Endodermal cell (in vitro differentiated cells): ENCODE data around the gene CES2. TPM values are rescaled to one million over a fixed set of nuclear protein-coding genes. Genes with fewer than 3 reads are reported as not detected.
"Not testable (repeated sequence)": the region's sequence is repeated elsewhere in the genome, so short reads cannot be mapped to it uniquely, and the experiment has no call there.

Source experiments
- DNase-seq: peaks from one replicate; pipeline ENCODE4 v3.0.0-alpha.2; 2017
- H3K27ac ChIP-seq: 2 replicates; pipeline ENCODE4 v1.5.1; 2013; ENCODE audit warnings: mild to moderate bottlenecking, low read depth, low read length, moderate library complexity
- H3K27me3 ChIP-seq: 2 replicates; pipeline ENCODE4 v1.6.1; 2013; ENCODE audit warnings: mild to moderate bottlenecking, low read length, moderate library complexity; ENCODE audit not compliant: insufficient read depth, control insufficient read depth, poor library complexity, severe bottlenecking
- H3K36me3 ChIP-seq: 2 replicates; pipeline ENCODE4 v1.7.0; 2013; ENCODE audit warnings: mild to moderate bottlenecking, low read length, moderate library complexity; ENCODE audit not compliant: control insufficient read depth, insufficient read depth
- H3K4me1 ChIP-seq: one replicate; pipeline ENCODE4 v1.7.0; 2013; ENCODE audit warnings: low read length; ENCODE audit not compliant: control insufficient read depth, insufficient read depth
- H3K4me3 ChIP-seq: 2 replicates; pipeline ENCODE4 v1.5.1; 2013; ENCODE audit warnings: mild to moderate bottlenecking, low read length, moderate library complexity
- H3K9ac ChIP-seq: 2 replicates; pipeline ENCODE4 v1.6.1; 2013; ENCODE audit warnings: mild to moderate bottlenecking, low read length, moderate library complexity; ENCODE audit not compliant: poor library complexity, severe bottlenecking; ENCODE audit errors: extremely low read depth
- H3K9me3 ChIP-seq: 2 replicates; pipeline ENCODE4 v1.6.1; 2013; ENCODE audit warnings: mild to moderate bottlenecking, low read length, moderate library complexity; ENCODE audit not compliant: control insufficient read depth
- H3K27ac Mint-ChIP-seq: 2 replicates; pipeline ENCODE4 v1.8.0; 2020; ENCODE audit warnings: mixed read lengths
- H3K27me3 Mint-ChIP-seq: 2 replicates; pipeline ENCODE4 v1.8.0; 2021; ENCODE audit warnings: mild to moderate bottlenecking, mixed read lengths; ENCODE audit not compliant: insufficient read depth
- H3K36me3 Mint-ChIP-seq: 2 replicates; pipeline ENCODE4 v1.8.0; 2020; ENCODE audit warnings: low read depth, mixed read lengths
- H3K4me1 Mint-ChIP-seq: 2 replicates; pipeline ENCODE4 v1.8.0; 2020; ENCODE audit warnings: mixed read lengths
- H3K4me3 Mint-ChIP-seq: 2 replicates; pipeline ENCODE4 v1.8.0; 2020; ENCODE audit warnings: mild to moderate bottlenecking, moderate library complexity, mixed read lengths
- H3K9me3 Mint-ChIP-seq: 2 replicates; pipeline ENCODE4 v1.8.0; 2020; ENCODE audit warnings: mild to moderate bottlenecking, mixed read lengths
- CTCF ChIP-seq: fragments of 200-600 bp; sonication (generic); conservative IDR thresholded peaks from 2 replicates; pipeline ENCODE4 v1.5.0; 2021; ENCODE audit warnings: antibody characterized with exemption, mild to moderate bottlenecking
- WGBS, 2 experiments: methylation state at CpG; one replicate each; pipeline versions ENCODE4 v1.1.5 to v1.1.7; 2013; ENCODE audit warnings: missing lambda C conversion rate in 2 of 2, mixed read lengths in 1 of 2; ENCODE audit not compliant: insufficient coverage in 1 of 2, insufficient read length in 1 of 2; 5-methylcytosine and 5-hydroxymethylcytosine counted together
- total RNA-seq, 2 donors: library from RNA; stranded (reverse); fragmentation: NEBNext Ultra II Directional in 1 of 2; extraction: Animal tissue kit (Norgen Biotek cat#: 25700) in 1 of 2; gene quantifications; 2 replicates in 1 of 2; 3 replicates in 1 of 2; pipeline ENCODE4 v1.2.1, GENCODE V29; 2021

Gene CES2
- total RNA-seq, 2 donors from 2014 or later: 28.7 to 36.8 TPM

GRCh38 chr16:66973716-66974115 is 38.4 kb downstream of the CES2 start:
- no peak for TF ChIP-seq CTCF
- Histone ChIP-seq H3K36me3 (no peaks in the 10 kb centered on the region), H3K27me3 (no peaks in the 10 kb centered on the region), H3K27ac (no peak overlapping the region), H3K4me1 (no peaks in the 10 kb centered on the region), H3K4me3 (no peak overlapping the region), H3K9ac (no peak overlapping the region), H3K9me3 (no peaks in the 10 kb centered on the region)
- H3K36me3 Mint-ChIP-seq: no peaks in the 10 kb centered on the region
- no peak overlapping the region for H3K4me3 Mint-ChIP-seq
- peaks cover 9% of the 10 kb centered on the region for H3K9me3 Mint-ChIP-seq
- no peaks in the 10 kb centered on the region for H3K4me1 Mint-ChIP-seq
- H3K27me3 Mint-ChIP-seq: peaks cover 1% of the 10 kb centered on the region
- no peak overlapping the region for H3K27ac Mint-ChIP-seq
- no peak for DNase-seq
- WGBS, 2 experiments: 84 to 94% methylated on average over 6 of the region's 6 CpGs

DNA sequence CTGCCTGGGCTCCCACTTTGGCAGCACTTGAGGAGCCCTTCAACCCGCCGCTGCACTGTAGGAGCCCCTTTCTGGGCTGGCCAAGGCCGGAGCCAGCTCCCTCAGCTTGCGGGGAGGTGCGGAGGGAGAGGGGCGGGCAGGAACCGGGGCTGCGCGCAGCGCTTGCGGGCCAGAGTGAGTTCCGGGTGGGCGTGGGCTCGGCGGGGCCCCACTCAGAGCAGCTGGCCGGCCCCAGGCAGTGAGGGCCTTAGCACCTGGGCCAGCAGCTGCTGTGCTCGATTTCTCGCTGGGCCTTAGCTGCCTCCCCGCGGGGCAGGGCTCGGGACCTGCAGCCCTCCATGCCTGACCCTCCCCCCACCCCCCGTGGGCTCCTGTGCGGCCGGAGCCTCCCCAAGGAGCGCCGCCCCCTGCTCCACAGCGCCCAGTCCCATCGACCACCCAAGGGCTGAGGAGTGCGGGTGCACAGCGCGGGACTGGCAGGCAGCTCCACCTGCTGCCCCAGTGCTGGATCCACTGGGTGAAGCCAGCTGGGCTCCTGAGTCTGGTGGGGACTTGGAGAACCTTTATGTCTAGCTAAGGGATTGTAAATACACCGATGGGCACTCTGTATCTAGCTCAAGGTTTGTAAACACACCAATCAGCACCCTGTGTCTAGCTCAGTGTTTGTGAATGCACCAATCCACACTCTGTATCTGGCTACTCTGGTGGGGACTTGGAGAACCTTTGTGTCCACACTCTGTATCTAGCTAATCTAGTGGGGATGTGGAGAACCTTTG is 39.0 kb downstream of the CES2 start:
- not testable (repeated sequence) for H3K36me3 ChIP-seq, H3K9ac ChIP-seq, H3K27me3 ChIP-seq, H3K27ac ChIP-seq, H3K36me3 Mint-ChIP-seq, H3K4me1 Mint-ChIP-seq, H3K9me3 ChIP-seq, H3K9me3 Mint-ChIP-seq, H3K4me3 Mint-ChIP-seq, DNase-seq, H3K27me3 Mint-ChIP-seq, H3K4me3 ChIP-seq, H3K27ac Mint-ChIP-seq, H3K4me1 ChIP-seq
- WGBS, 2 experiments: 96 to 97% methylated on average over 12 to 31 of the region's 32 CpGs

DNA sequence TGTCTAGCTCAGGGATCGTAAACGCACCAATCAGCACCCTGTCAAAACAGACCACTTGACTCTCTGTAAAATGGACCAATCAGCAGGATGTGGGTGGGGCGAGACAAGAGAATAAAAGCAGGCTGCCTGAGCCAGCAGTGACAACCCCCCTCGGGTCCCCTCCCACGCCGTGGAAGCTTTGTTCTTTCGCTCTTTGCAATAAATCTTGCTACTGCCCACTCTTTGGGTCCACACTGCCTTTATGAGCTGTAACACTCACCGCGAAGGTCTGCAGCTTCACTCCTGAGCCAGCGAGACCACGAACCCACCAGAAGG is 39.6 kb downstream of the CES2 start:
- not testable (repeated sequence) for H3K4me3 Mint-ChIP-seq, H3K4me1 Mint-ChIP-seq, H3K9me3 ChIP-seq, H3K4me1 ChIP-seq, H3K27ac Mint-ChIP-seq, H3K9ac ChIP-seq, H3K27me3 ChIP-seq, H3K27ac ChIP-seq, H3K4me3 ChIP-seq, H3K27me3 Mint-ChIP-seq, H3K36me3 ChIP-seq, DNase-seq, H3K9me3 Mint-ChIP-seq, H3K36me3 Mint-ChIP-seq
- WGBS, 2 experiments: 89 to 92% methylated on average over 9 to 11 of the region's 11 CpGs

DNA sequence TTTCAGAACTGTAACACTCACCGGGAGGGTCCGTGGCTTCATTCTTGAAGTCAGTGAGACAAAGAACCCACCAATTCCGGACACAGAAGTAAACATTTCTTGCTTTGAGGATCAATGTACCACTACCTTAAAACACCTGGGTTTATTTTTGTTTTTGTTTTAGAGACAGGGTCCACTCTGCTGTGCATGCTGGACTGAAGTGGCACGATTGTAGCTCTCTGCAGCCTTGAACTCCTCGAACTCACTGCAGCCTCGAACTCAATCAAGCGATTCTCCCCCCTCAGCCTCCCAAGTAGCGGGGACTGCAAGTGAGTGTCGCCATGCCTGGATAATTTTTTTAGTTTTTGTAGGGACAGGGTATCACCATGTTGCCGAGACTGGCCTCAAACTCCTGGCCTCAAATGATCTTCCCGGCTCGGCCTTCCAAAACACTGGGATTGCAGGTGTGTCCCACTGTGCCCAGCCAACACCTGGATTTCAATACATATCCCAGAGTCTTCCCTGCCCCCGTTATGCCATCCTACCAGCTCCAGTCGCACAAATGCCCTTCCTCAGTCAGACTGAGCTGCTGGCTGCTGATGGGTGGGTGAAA is 40.1 kb downstream of the CES2 start:
- Histone ChIP-seq H3K9ac (no peak overlapping the region), H3K4me3 (no peak overlapping the region), H3K9me3 (no peaks in the 10 kb centered on the region), H3K27me3 (no peaks in the 10 kb centered on the region), H3K27ac (no peak overlapping the region), H3K36me3 (no peaks in the 10 kb centered on the region), H3K4me1 (no peaks in the 10 kb centered on the region)
- no peak for TF ChIP-seq CTCF
- Mint-ChIP-seq H3K27me3 (peaks cover 4% of the 10 kb centered on the region), H3K27ac (no peak overlapping the region), H3K4me1 (no peaks in the 10 kb centered on the region), H3K36me3 (no peaks in the 10 kb centered on the region), H3K9me3 (peaks cover 9% of the 10 kb centered on the region), H3K4me3 (no peak overlapping the region)
- 93 to 97% methylated on average over 11 to 14 of the region's 14 CpGs for WGBS, 2 experiments
- DNase-seq: no peak
